ENCODE results near the gene KLHL28.

Gene KLHL28

DNA sequence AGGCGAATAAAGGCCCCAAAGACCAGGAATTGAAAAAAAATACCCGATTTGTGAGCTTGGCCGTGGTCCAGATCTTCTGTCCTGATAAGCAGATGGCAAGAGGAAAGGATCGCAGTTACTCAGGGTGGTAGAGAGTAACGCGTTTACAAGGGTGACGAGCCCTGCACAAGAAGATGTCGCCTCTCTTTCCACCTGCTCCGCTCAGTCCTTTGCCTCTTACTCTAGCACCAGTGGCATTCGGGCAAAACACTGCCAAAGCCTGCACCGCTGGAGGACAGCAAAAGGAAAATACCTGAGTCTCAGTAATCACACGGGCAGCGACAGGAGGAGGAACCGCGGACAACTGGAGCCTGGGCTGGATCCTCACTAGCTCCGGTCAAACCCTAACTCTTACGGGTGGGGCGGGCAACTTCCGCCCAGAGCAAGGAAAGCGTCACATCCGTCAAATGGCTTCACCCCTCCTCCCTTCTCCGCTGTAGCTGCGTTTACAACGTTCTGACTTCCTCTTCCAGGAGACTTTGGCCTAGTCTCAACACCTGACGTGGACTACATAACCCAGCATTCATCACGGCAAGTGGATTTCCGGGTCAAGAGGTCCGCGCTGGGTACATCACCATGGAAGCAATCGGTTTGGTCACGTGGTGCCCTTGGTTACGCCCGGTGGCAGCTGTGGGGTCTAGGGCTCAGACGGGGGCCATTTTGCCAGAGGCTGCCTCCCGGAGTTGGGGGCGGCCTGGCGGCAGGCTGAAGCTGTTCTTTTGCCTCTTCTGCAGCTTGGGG lies at the start of gene KLHL28, which contains the start of gene TOGARAM1:
KLHL28 (minus strand) TSS at position 394 of the 780 bp plus-strand sequence. CDS start 16,019 bp downstream, outside the sequence.
TOGARAM1 (plus strand) TSS at position 637 of the 780 bp plus-strand sequence. CDS start 232 bp downstream, outside the sequence.
- DNase-seq: peak; percentile 96

DNA sequence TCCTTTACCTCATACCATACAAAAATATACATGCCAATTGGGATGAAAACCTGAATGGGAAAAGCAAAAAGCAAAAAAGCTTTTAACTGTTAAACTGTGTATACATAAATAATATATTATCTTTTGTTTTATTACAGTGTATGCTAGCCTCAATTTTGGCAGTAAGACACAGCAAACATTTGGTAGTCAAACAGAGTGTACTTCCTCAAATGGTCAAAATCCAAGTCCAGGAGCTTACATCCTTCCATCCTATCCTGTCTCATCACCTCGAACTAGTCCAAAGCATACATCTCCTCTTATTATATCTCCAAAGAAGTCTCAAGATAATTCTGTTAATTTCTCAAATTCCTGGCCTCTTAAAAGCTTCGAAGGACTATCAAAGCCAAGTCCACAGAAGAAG lies 42.2 kb upstream of the KLHL28 start:
- no peak for DNase-seq

- DNase-seq: no peak
Observed at GRCh38 chr14:44995770-44996294, 34.1 kb upstream of the KLHL28 start.

GRCh38 chr14:44995196-44995595 lies 33.4 kb upstream of the KLHL28 start:
- no peak for DNase-seq

DNA sequence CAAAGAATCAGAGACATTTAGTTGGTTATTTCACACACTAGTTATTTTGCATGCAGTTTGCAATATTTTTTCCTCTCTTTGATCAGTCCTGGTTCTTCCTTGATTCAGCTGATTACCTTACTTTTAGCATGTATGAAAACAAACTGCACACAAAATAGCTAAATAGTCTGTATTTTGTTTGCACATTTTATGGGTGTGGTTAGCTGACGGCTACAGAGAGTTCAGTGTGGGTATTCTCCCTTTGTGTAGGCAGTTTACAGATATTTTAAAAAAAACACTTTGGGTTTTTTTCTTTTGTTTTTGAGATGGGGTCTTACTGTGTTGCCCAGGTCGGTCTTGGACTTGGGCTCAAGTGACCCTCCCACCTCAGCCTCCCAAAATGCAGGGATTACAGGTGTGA lies 28.8 kb upstream of the KLHL28 start:
- DNase-seq: no peak

DNA sequence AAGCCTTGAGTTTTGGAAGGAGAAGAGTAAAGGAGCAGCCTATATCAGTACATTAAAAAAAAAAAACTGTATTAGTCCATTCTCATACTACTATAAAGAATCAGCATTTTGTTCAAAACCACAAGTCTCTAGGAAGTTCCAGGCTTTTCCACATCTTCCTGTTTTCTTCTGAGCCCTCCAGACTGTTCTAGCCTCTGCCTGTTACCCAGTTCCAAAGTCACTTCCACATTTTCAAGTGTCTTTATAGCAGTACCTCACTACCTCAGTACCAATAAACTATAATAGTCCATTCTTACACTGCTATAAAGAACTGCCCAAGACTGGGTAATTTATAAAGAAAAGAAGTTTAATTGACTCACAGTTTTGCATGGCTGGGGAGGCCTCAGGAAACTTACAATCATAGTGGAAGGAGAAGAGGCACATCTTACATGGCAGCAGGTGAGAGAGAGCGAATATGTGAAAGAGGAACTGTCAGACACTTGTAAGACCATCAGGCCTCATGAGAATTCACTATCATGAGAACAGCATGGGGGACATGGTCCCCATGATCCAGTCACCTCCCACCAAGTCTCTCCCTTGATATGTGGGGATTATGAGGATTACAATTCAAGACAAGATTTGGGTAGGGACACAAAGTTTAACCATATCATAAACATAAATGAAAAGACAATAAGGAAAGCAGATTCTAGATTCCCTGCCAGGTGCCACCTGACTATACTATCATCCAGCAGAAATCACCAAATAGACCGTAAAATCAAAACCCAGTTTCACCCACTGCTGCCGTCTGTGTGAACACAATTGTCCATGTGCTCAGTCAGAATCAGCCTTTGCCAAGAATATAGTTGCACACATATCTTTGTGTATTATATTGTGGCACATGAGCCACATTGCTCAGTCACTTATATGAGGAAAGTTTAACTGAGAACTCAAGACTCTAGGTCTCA lies 28.0 kb upstream of the KLHL28 start:
- no peak for DNase-seq

GRCh38 chr14:44988694-44989093 lies 26.9 kb upstream of the KLHL28 start:
- DNase-seq: no peak

DNA sequence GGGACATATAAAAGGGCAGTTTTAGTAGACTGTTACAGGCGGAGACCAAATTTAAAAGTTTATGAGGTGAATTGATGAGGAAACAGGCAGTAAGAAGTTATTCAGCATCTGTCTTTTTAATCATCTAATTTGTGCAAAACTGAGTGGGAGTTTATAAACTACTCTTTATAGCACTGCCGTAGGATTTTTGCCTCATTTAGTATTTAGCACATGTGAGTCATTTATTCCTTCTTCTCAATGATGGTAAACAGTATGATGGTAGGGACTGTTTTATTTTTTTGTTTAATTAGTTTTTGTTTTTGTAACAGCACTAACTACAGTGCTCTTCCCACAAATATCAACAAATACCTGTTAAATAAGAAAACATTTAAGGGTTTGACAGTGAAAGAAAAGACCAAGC lies 20.8 kb upstream of the KLHL28 start:
- DNase-seq: no peak

GRCh38 chr14:44981198-44981597 lies 19.5 kb upstream of the KLHL28 start:
- DNase-seq: peak; percentile 17

- no peak for DNase-seq
Observed at GRCh38 chr14:44979740-44980356, 18.1 kb upstream of the KLHL28 start.

- no peak for DNase-seq
Observed at GRCh38 chr14:44979273-44979672, 17.5 kb upstream of the KLHL28 start.

GRCh38 chr14:44971459-44971858 lies 9.7 kb upstream of the KLHL28 start:
- no peak for DNase-seq

- DNase-seq: no peak
Observed at GRCh38 chr14:44970907-44971306, 9.2 kb upstream of the KLHL28 start.

- no peak for DNase-seq
Observed at GRCh38 chr14:44968714-44969113, 7.0 kb upstream of the KLHL28 start.

- no peak for DNase-seq
Observed at GRCh38 chr14:44966601-44967336, 5.0 kb upstream of the KLHL28 start.

DNA sequence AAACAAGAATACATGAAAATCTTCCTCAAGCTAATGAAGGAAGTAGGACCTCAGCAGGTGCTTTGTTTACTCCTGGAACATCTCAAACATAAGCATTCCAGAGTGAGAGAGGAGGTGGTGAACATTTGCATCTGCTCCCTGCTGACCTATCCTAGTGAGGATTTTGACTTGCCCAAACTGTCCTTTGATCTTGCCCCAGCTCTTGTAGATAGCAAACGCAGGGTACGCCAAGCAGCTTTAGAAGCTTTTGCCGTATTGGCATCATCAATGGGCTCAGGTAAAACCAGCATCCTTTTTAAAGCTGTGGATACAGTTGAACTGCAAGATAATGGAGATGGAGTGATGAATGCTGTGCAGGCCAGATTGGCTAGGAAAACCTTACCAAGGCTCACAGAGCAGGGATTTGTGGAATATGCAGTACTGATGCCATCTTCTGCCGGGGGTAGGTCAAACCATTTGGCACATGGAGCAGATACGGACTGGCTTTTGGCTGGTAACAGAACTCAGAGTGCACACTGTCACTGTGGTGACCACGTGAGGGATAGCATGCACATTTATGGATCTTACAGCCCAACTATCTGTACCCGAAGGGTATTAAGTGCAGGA lies 2.1 kb upstream of the KLHL28 start:
- peak; percentile 30 for DNase-seq

DNA sequence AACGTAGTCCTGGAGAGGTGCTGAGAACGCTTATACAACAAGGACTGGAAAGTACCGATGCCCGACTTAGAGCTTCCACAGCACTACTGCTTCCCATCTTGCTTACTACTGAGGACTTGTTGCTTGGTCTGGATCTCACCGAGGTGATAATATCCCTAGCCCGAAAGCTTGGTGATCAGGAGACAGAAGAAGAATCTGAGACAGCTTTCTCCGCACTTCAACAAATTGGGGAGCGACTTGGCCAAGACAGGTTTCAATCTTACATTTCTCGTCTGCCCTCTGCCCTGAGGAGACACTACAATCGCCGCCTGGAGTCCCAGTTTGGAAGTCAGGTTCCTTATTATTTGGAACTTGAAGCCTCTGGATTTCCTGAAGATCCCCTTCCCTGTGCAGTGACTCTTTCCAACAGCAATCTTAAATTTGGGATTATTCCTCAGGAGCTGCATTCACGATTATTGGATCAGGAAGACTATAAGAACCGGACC lies 1.3 kb upstream of the KLHL28 start:
- peak; percentile 36 for DNase-seq

DNA sequence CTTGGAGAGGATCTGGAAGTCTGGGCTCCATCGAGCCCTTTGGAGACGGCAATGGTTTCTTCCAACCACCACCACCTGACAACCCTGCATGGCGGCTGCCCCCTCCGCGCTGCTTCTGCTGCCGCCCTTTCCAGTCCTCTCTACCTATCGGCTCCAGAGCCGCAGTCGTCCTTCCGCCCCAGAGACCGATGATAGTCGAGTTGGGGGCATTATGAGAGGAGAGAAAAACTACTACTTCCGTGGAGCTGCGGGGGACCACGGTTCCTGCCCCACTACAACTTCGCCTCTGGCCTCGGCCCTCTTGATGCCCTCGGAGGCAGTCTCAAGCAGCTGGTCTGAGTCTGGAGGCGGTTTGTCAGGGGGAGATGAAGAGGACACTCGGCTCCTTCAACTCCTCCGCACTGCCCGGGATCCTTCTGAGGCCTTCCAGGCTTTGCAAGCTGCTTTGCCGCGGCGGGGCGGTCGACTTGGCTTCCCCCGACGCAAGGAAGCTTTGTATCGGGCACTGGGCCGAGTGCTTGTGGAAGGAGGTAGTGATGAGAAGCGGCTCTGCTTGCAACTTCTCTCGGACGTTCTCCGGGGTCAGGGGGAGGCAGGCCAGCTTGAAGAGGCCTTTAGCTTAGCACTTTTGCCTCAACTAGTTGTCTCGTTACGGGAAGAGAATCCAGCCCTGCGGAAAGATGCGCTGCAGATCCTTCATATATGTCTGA lies 742 bp upstream of the KLHL28 start:
- peak; percentile 44 for DNase-seq

GRCh38 chr14:44961151-44961553 lies 595 bp downstream of the KLHL28 start:
- DNase-seq: peak; percentile 63

DNA sequence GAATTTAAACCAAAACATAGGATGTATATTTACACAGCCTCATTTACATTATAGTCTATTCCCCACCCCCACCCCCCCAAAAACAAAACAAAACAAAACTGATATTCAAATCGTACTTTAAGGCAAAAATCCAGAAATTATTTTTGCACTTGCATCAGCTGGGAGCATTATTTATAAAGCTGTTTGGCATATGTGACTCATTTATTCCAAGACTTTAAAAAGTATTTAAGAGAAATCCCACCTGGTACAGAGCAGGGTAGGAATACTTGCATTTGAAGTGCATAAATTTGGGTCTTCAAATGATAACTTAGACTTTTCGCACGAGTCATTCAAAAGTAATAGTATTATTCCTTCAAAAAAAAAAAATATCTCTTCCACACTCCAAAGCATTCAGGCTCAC lies 1.1 kb downstream of the KLHL28 start:
- DNase-seq: no peak

GRCh38 chr14:44960146-44960545 lies 1.6 kb downstream of the KLHL28 start:
- DNase-seq: no peak
